Measurements from ENCODE around the gene HDAC9.

GRCh38 chr7:18997477-18998150 is 502.1 kb downstream of the HDAC9 start:
- TF ChIP-seq EZH2phosphoT487 (IDR thresholded peaks at IDR 0.05; ENCODE audit: borderline replicate concordance, low read depth) (no peak), FOXM1 (IDR thresholded peaks at IDR 0.05; ENCODE audit: low read depth) (no peak), REST (IDR thresholded peaks at IDR 0.05; ENCODE audit: low read depth, low read length) (no peak), EP300 (IDR thresholded peaks at IDR 0.05; ENCODE audit: borderline replicate concordance in 1 of 2, low read depth in 1 of 2, low read length in 1 of 2) (peak in 1 of 2 experiments; percentile 77; a peak in 2 of 4 replicates)
- TF ChIP-seq, protein P1, sequence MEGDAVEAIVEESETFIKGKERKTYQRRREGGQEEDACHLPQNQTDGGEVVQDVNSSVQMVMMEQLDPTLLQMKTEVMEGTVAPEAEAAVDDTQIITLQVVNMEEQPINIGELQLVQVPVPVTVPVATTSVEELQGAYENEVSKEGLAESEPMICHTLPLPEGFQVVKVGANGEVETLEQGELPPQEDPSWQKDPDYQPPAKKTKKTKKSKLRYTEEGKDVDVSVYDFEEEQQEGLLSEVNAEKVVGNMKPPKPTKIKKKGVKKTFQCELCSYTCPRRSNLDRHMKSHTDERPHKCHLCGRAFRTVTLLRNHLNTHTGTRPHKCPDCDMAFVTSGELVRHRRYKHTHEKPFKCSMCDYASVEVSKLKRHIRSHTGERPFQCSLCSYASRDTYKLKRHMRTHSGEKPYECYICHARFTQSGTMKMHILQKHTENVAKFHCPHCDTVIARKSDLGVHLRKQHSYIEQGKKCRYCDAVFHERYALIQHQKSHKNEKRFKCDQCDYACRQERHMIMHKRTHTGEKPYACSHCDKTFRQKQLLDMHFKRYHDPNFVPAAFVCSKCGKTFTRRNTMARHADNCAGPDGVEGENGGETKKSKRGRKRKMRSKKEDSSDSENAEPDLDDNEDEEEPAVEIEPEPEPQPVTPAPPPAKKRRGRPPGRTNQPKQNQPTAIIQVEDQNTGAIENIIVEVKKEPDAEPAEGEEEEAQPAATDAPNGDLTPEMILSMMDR (IDR thresholded peaks at IDR 0.05): no peak
- TF ChIP-seq, protein P2, sequence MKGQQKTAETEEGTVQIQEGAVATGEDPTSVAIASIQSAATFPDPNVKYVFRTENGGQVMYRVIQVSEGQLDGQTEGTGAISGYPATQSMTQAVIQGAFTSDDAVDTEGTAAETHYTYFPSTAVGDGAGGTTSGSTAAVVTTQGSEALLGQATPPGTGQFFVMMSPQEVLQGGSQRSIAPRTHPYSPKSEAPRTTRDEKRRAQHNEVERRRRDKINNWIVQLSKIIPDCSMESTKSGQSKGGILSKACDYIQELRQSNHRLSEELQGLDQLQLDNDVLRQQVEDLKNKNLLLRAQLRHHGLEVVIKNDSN (IDR thresholded peaks at IDR 0.05; ENCODE audit: borderline replicate concordance, low read depth): no peak

Data from SK-N-SH (cell line).